Right lobe of liver (tissue), 6 donors: ENCODE measurements around the gene PA2G4. TPM values are rescaled to one million over a fixed set of nuclear protein-coding genes. Genes with fewer than 3 reads are reported as not detected.

Experiments
- ATAC-seq, 4 donors: fragments of 200-7000 bp; cut with Tn5 transposase; one replicate each; pipeline ENCODE4 v1.9.1; 2020; ENCODE audit warnings: mild to moderate bottlenecking in 4 of 4, moderate library complexity in 4 of 4
- DNase-seq, 3 donors: peaks; one replicate each; pipeline ENCODE4 v3.0.0-alpha.2; 2020
- H3K27ac ChIP-seq, 3 donors: fragments of 200-600 bp; one replicate each; pipeline ENCODE4 v1.8.0; 2022
- H3K27me3 ChIP-seq, 2 donors: fragments of 200-600 bp; one replicate each; pipeline ENCODE4 v1.8.0; 2022
- H3K36me3 ChIP-seq, 4 donors: fragments of 200-600 bp; sonication (generic) in 1 of 4; one replicate each; pipeline versions ENCODE4 v1.5.1 to v1.8.0; 2017 to 2022; ENCODE audit warnings: control low read depth in 1 of 4
- H3K4me1 ChIP-seq, 4 donors: fragments of 200-600 bp; sonication (generic) in 1 of 4; one replicate each; pipeline versions ENCODE4 v1.5.1 to v1.8.0; 2017 to 2022; ENCODE audit warnings: control low read depth in 1 of 4
- H3K4me3 ChIP-seq, 3 donors: fragments of 200-600 bp; one replicate each; pipeline ENCODE4 v1.8.0; 2022
- H3K9me3 ChIP-seq, 4 donors: fragments of 200-600 bp; sonication (generic) in 1 of 4; one replicate each; pipeline versions ENCODE4 v1.5.1 to v1.8.0; 2017 to 2022; ENCODE audit warnings: control low read depth in 1 of 4
- POLR2A ChIP-seq: fragments of 450-650 bp; IDR thresholded peaks from one replicate; pipeline ENCODE4 v1.6.1; 2017; ENCODE audit warnings: antibody characterized with exemption, mild to moderate bottlenecking
- WGBS: methylation state at CpG from one replicate; pipeline ENCODE4 v1.1.6; 2018; ENCODE audit warnings: low coverage, low lambda C conversion rate; ENCODE audit not compliant: insufficient coverage; ENCODE audit errors: missing lambda C conversion rate; 5-methylcytosine and 5-hydroxymethylcytosine counted together
- intact Hi-C, 2 donors: fragments of 100-400 bp; cut with DNase I; formaldehyde crosslinking; loops; one replicate each; pipeline versions ENCODE4 v1.11.2 to v1.14.1; 2022
- total RNA-seq, 6 experiments: library from RNA; depleted of rRNA in 2 of 6; stranded (reverse); fragments of >200 nt in 2 of 6; fragmentation: NEBNext Ultra II Directional in 3 of 6; extraction: Animal tissue kit (Norgen Biotek cat#: 25700) in 3 of 6; gene quantifications; one replicate each; pipeline versions ENCODE4 v1.1.0 to v1.2.4, GENCODE V29; 2016 to 2023
- TF ChIP-seq, protein P1 (sequence below), 4 donors: fragments of 200-600 bp in 3 of 4; fragments of 450-650 bp in 1 of 4; IDR thresholded peaks; one replicate each; pipeline versions ENCODE4 v1.5.1 to v1.8.0; 2016 to 2022; ENCODE audit warnings: antibody characterized with exemption in 4 of 4, mild to moderate bottlenecking in 2 of 4
- donor health status: DM: no; HTN: yes; CAD: no.
- donor health status: DM: no; HTN: no; CAD: no.
- donor health status: DM: no; HTN: no; CAD: no.
- donor health status: DM: no; HTN: yes; CAD: no.
- donor health status: DM: no; HTN: yes; CAD: no.

PA2G4 gene
- total RNA-seq, 6 experiments from 2014 or later, result 29.7 to 82.4 (median 36.6) TPM

DNA sequence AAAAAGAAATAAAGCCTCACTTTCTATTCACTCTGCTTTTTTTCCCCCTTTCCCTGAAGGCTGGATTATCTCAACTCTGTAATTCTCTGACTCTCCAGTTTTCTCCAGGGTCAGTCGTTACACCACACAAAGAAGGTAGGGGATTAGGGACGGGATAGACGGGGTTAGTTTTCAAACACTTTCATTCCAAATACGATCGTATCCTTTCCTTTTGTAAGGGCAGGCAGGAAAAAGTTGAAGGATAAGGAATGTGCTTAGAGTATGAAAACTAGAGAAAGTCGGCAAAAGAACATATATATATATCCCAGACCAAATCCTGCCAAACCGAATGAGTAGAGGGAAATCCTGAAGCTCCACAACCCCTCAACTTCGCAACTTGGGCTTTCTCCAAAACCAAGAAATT, 23.1 kb downstream of the PA2G4 start:
- peaks cover 0 to 47% (median 12%) of the 10 kb centered on the region in 4 donors for H3K4me1 ChIP-seq
- TF ChIP-seq, protein P1, sequence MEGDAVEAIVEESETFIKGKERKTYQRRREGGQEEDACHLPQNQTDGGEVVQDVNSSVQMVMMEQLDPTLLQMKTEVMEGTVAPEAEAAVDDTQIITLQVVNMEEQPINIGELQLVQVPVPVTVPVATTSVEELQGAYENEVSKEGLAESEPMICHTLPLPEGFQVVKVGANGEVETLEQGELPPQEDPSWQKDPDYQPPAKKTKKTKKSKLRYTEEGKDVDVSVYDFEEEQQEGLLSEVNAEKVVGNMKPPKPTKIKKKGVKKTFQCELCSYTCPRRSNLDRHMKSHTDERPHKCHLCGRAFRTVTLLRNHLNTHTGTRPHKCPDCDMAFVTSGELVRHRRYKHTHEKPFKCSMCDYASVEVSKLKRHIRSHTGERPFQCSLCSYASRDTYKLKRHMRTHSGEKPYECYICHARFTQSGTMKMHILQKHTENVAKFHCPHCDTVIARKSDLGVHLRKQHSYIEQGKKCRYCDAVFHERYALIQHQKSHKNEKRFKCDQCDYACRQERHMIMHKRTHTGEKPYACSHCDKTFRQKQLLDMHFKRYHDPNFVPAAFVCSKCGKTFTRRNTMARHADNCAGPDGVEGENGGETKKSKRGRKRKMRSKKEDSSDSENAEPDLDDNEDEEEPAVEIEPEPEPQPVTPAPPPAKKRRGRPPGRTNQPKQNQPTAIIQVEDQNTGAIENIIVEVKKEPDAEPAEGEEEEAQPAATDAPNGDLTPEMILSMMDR (IDR thresholded peaks at IDR 0.05), result no peak
- TF ChIP-seq POLR2A, result no peak
- H3K4me3 ChIP-seq, result peak overlapping the region in 2 of 3 donors; percentile 15 to 29
- peaks cover 0 to 20% (median 12%) of the 10 kb centered on the region in 4 donors for H3K36me3 ChIP-seq
- H3K27ac ChIP-seq, result peak overlapping the region; percentile 56 to 77 (median 70)
- no peaks in the 10 kb centered on the region for H3K9me3 ChIP-seq
- WGBS, result 0% methylated on average over 7 of the region's 8 CpGs
- intact Hi-C loops, result loop anchor here in 1 of 2 donors (5.0 kb wide), 1 partner anchor 60 kb away; the partner anchor contains the start of gene SMARCC2
- ATAC-seq (no peak), DNase-seq (no peak)
- no peaks in the 10 kb centered on the region for H3K27me3 ChIP-seq

DNA sequence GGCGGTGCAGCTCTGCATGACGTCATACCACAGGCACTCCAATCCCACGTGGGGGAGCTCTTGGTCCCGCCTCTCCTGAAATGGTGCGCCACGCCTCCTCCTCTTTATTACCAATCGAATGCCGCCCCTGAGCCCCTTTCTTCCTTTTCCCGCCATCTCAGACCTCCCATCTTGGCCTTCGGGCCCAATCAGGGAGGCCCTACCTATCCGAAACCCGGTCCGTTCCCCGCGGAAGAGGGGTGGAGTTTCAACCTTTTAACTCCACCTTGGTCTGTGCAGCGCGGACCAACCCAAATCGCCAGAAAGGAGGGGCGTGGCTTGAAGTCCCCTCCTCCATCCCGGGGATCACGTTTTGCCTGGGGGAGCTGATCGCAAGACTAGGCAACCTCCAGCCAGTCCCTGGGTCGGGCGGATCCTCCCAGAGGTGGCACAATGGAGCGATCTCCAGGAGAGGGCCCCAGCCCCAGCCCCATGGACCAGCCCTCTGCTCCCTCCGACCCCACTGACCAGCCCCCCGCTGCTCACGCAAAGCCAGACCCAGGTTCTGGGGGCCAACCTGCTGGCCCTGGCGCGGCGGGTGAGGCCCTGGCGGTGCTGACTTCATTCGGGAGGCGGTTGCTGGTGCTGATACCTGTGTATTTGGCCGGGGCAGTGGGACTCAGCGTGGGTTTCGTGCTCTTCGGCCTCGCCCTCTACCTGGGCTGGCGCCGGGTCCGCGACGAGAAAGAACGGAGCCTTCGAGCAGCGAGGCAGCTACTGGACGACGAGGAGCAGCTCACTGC, 23.7 kb downstream of the PA2G4 start, which contains the start of gene ESYT1:
TSS of gene ESYT1 (plus strand) at position 380 of the 782 bp plus-strand sequence. CDS start at position 433, 53 bp downstream.
- Histone ChIP-seq H3K4me3 (peak within 1 kb of the TSS; percentile 70 to 95 (median 73)), H3K4me1 (peaks cover 0 to 41% (median 11%) of the 10 kb centered on the region in 4 donors), H3K27ac (peak within 1 kb of the TSS; percentile 78 to 86 (median 85)), H3K27me3 (no peaks in the 10 kb centered on the region), H3K36me3 (peaks cover 0 to 26% (median 16%) of the 10 kb centered on the region in 4 donors), H3K9me3 (no peaks in the 10 kb centered on the region)
- DNase-seq, result peak; percentile 98 to 100 (median 99)
- intact Hi-C loops, result loop anchor here in 1 of 2 donors (5.0 kb wide), 1 partner anchor 59 kb away; the partner anchor contains the start of gene SMARCC2
- 1% methylated on average over 22 of the region's 49 CpGs for WGBS
- TF ChIP-seq POLR2A, result peak; percentile 98
- TF ChIP-seq, protein P1 (IDR thresholded peaks at IDR 0.05), result peak in 1 of 4 donors; percentile 5
- ATAC-seq, result peak; percentile 84 to 95 (median 90)

DNA sequence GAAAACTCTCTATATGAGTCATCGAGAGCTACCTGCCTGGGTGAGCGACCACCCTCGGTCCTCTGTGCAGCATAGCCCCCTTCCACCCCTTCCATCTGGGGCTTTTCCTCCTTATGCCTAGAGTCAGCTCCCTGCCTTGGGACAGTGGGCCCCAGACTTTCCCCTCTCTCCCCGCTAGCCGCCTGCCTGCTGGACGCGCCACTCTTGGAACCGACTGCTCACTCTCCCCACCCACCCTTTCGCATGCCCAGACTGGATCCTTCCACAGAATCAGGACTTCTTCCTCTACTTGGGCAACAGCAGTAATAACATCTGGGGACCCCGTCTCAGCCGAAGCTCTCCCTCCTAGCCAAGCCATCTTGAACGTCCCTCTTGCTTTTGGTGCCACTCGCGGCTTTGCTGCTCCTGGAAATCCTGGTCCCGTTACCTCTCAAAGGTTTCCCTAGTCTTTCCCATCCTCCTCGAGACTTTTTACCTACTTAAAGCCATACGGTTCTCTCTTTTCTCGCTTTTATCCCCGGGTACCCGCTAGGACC, 24.4 kb downstream of the PA2G4 start:
- H3K27ac ChIP-seq, result peak overlapping the region; percentile 78 to 86 (median 85)
- 2% methylated on average over 17 of the region's 20 CpGs for WGBS
- peaks cover 0 to 33% (median 20%) of the 10 kb centered on the region in 4 donors for H3K36me3 ChIP-seq
- intact Hi-C loops, result loop anchor here in 1 of 2 donors (5.0 kb wide), 1 partner anchor 59 kb away; the partner anchor contains the start of gene SMARCC2
- peaks cover 0 to 34% (median 11%) of the 10 kb centered on the region in 4 donors for H3K4me1 ChIP-seq
- peak overlapping the region; percentile 70 to 95 (median 73) for H3K4me3 ChIP-seq
- ATAC-seq, result peak; percentile 2 to 8 (median 4)
- H3K27me3 ChIP-seq, result no peaks in the 10 kb centered on the region
- TF ChIP-seq, protein P1 (IDR thresholded peaks at IDR 0.05), result no peak
- no peak for TF ChIP-seq POLR2A
- DNase-seq, result peak in 1 of 3 donors; percentile 57
- no peaks in the 10 kb centered on the region for H3K9me3 ChIP-seq

DNA sequence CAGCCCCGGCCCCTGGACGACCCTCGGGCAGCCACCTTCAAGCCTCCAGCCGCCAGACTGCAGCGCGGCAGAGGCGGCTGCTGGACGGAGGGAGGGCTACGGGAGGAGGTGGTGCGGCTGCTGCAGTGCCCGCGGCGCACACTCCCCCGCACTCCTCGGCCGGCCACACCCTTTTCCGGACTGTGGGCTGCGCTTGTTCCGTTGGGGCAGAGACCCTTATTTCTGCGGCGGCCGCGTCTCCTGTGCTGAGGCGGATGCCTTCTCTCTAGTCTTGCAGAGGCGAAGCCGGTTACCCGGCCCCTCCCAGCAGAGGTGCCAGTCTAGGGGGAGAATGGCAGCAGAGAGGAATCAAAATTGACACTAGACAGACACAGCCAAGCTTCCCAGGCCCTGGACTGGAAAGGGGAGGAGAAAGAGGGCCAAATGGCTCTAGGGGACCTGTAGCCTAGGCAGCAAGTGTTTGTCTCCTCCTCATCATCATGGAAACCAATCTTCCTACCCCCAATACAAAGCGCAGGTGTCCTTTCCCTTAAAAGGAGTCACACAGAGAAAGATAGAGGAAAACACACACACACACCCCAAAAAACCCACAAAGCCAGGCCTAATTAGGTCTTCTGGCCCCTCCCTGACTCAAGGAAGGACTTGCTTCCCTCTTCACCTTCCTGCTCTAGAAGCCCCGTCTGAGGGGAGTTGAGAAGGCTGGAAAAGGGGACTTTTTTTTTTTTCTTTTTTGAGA, 25.0 kb downstream of the PA2G4 start:
- peak overlapping the region; percentile 70 to 95 (median 73) for H3K4me3 ChIP-seq
- DNase-seq, result peak; percentile 68 to 75 (median 73)
- WGBS, result 1% methylated on average over 28 of the region's 29 CpGs
- H3K9me3 ChIP-seq, result no peaks in the 10 kb centered on the region
- no peaks in the 10 kb centered on the region for H3K27me3 ChIP-seq
- H3K36me3 ChIP-seq, result peaks cover 0 to 39% (median 23%) of the 10 kb centered on the region in 4 donors
- intact Hi-C loops, result loop anchor here in 1 of 2 donors (5.0 kb wide), 1 partner anchor 58 kb away; the partner anchor contains the start of gene SMARCC2
- H3K4me1 ChIP-seq, result peaks cover 0 to 30% (median 11%) of the 10 kb centered on the region in 4 donors
- peak; percentile 20 to 41 (median 38) for ATAC-seq
- peak overlapping the region in 2 of 3 donors; percentile 78 to 85 for H3K27ac ChIP-seq
- TF ChIP-seq, protein P1 (IDR thresholded peaks at IDR 0.05), result no peak
- TF ChIP-seq POLR2A, result no peak
